NCI-H2029 (cell line): ENCODE results near the gene SERINC2.
A peak's percentile ranks its signal among the peaks of the same experiment; 100 is the strongest.
"Not testable (repeated sequence)": the region's sequence is repeated elsewhere in the genome, so short reads cannot be mapped to it uniquely, and the experiment has no call there.

Experiments
- DNase-seq: peaks from one replicate; lab custom pipeline; 2025; lab: John Stamatoyannopoulos, UW

The SERINC2 gene

GRCh38 chr1:31414980-31415370 lies 2.0 kb downstream of the SERINC2 start:
- no peak for DNase-seq

GRCh38 chr1:31415658-31416057 lies 2.6 kb downstream of the SERINC2 start:
- no peak for DNase-seq

GRCh38 chr1:31416101-31416736 lies 3.2 kb downstream of the SERINC2 start:
- peak; percentile 24 for DNase-seq

GRCh38 chr1:31417148-31417547 lies 4.1 kb downstream of the SERINC2 start:
- no peak for DNase-seq

GRCh38 chr1:31418626-31419323 lies 5.8 kb downstream of the SERINC2 start:
- no peak for DNase-seq

- no peak for DNase-seq
Observed at GRCh38 chr1:31420716-31421115, 7.7 kb downstream of the SERINC2 start.

GRCh38 chr1:31421371-31422040 lies 8.5 kb downstream of the SERINC2 start:
- DNase-seq, result no peak

GRCh38 chr1:31422505-31423319 lies 9.7 kb downstream of the SERINC2 start:
- peak; percentile 71 for DNase-seq

GRCh38 chr1:31423418-31423947 lies 10.5 kb downstream of the SERINC2 start:
- no peak for DNase-seq

GRCh38 chr1:31424568-31424967 lies 11.6 kb downstream of the SERINC2 start:
- no peak for DNase-seq

- DNase-seq, result no peak
Observed at GRCh38 chr1:31425301-31426081, 12.5 kb downstream of the SERINC2 start.

- no peak for DNase-seq
Observed at GRCh38 chr1:31426249-31426922, 13.4 kb downstream of the SERINC2 start.

- no peak for DNase-seq
Observed at GRCh38 chr1:31427322-31427721, 14.3 kb downstream of the SERINC2 start.

GRCh38 chr1:31428436-31429221 lies 15.6 kb downstream of the SERINC2 start:
- no peak for DNase-seq

- no peak for DNase-seq
Observed at GRCh38 chr1:31429583-31429982, 16.6 kb downstream of the SERINC2 start.

- not testable (repeated sequence) for DNase-seq
Observed at GRCh38 chr1:31431351-31432257, 18.6 kb downstream of the SERINC2 start.

GRCh38 chr1:31432592-31433395 lies 19.8 kb downstream of the SERINC2 start:
- no peak for DNase-seq

GRCh38 chr1:31433396-31433930 lies 20.4 kb downstream of the SERINC2 start:
- no peak for DNase-seq
